Renal pelvis (tissue), 4 donors: ENCODE data around the gene TBCE. TPM values are rescaled to one million over a fixed set of nuclear protein-coding genes. Genes with fewer than 3 reads are reported as not detected.
A peak's percentile ranks its signal among the peaks of the same experiment; 100 is the strongest.
"Not testable (repeated sequence)": the region's sequence is repeated elsewhere in the genome, so short reads cannot be mapped to it uniquely, and the experiment has no call there.

Experiments
- DNase-seq: peaks from one replicate; pipeline ENCODE4 v3.0.0-alpha.2; 2013
- polyA plus RNA-seq, 3 donors: library from polyadenylated mRNA; unstranded; fragments of 120-200 nt; gene quantifications; one replicate each; pipeline ENCODE4 v1.2.1, GENCODE V29; 2013; ENCODE audit not compliant: insufficient read length in 3 of 3

The TBCE gene
- polyA plus RNA-seq, 3 donors, result 36.5 to 58.8 (median 51.8) TPM

DNA sequence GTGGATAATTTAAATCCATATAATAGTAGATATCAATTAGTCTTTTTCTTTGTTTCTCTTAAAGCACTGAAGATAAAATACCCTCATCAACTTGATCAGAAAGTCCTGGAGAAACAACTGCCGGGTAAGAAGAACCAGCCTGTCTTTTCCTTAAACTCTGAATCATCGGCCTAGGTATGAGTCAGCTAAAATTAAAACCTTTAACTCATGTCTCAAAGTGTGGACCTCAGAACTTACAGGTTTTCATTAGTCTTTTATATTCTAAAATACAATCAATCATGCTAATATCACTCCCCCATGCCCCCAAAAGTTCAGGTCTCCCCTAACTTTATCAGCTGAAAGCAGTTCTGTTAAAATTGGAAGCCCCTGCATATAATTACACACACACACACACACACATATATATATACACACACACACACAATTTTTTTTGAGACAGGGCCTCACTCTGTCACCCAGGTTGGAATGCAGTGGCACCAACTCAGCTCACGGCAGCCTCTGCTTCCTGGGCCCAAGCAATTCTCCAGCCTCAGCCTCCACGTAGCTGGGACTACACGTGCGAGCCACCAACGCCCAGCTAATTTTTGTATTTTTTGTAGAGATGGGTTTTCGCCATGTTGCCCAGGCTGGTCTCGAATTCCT, 75.7 kb downstream of the TBCE start:
- no peak for DNase-seq

DNA sequence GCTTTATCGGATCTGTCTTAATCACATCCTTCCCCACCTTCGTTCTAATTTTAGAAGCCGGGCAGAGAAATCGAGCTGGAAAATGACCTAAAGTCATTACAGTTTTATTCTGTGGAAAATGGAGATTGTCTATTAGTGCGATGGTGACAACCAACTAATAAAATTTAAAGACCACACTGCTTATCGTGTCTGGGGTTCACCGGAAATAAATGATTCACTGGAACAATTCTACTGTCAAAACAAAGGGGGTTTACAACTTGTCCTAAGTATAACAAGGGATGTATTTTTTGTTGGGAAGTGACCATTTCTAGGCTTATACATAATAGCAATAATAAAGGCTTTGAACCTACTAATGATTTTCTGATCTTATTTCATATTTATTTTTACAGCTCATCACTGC, 81.4 kb downstream of the TBCE start:
- DNase-seq, result no peak

DNA sequence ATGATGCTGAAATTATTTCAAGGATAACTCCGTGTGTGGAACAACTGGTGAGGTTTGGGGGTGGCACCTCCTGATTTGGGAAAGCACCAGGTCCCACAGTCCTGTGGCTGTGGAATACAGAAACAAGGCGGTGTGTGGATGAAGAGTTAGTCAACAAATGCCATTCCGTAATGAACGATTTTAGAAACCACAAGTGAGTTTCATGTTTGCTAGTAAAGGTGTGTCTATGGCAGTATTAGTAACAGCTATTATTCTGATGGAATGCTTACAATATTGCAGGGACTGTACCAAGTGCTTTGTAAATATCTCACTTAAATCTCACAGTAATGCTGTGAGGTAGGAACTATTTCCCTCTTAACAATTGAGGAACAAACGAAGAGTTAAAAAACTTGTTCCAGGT, 83.2 kb downstream of the TBCE start:
- no peak for DNase-seq

DNA sequence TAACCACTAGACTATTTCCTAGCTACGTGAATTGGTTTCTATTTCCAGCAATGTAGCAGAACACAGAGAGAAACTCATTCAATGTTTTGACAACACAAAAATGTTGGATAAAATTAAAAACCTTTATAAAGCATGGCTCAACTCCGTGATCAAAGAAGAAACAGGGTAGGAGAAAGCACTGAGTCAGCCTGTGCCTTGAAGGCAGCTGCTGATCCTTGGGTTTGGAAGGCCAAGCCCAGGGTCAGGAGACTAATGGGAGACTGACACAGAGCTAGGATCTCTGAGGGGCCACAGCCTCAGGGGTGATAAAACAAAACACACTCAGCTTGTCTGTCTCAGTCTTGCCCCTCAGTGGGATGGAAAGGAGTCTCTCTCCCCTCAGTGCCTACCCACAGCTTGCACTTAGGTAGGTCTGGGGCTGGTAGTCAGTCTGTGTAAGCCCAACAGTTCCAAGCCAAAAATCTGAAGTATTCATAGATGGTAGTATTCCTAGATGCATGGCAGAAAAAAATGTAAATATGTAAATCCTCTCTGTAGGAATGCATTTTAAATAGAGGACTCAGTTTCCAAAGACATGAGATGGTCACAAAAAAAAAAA, 83.8 kb downstream of the TBCE start:
- no peak for DNase-seq

DNA sequence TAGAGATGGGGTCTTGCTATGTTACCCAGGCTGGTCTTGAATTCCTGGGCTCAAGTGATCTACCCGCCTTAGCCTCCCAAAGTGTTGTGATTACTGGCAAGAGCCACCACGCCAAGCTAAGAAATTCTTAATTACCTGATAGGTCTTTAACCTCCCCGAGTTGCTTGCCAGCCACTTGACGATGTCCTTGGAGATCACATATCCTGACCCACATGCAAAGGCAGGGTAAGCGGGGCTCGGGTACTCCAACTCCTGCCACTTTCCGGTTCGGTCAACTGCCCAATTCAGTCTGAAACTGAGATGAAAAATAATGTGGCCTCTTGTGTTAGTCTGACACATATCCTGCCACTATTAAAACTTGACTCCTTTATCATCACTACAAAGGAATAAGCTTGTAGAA, 86.8 kb downstream of the TBCE start:
- DNase-seq, result no peak

DNA sequence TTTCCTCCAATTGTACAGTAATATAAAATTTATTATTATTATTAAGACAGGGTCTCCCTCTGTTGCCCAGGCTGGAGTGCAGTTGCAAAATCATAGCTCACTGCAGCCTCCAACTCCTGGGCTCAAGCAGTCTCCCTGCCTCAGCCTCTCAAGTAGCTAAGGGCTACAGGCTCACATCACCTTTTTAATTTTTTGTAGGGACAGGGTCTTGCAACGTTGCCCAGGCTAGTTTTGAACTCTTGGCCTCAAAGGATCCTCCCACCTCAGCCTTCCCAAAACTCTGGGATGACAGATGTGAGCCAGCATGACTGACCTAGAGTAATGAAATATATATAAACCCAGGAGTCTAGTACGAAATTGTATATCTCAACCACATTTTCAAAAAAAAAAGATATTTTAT, 87.9 kb downstream of the TBCE start:
- no peak for DNase-seq

DNA sequence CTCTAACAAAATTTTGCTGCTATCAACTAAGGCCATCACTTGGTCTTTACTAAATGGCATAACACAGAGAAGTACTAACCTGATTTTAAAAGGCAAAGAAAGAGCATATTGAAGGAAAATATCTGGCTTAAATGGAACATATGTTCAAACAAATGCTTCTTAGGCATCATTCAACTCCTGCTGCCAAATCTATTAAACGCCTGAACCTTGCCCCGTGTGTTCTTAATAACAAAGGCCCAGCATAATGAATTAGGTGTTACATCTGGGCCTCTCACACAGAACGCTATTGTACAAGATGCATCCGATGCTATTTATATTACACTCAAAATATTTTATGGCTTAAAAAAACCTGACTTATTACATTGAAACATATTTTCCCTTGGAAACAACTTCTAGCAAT, 88.6 kb downstream of the TBCE start:
- peak; percentile 9 for DNase-seq

DNA sequence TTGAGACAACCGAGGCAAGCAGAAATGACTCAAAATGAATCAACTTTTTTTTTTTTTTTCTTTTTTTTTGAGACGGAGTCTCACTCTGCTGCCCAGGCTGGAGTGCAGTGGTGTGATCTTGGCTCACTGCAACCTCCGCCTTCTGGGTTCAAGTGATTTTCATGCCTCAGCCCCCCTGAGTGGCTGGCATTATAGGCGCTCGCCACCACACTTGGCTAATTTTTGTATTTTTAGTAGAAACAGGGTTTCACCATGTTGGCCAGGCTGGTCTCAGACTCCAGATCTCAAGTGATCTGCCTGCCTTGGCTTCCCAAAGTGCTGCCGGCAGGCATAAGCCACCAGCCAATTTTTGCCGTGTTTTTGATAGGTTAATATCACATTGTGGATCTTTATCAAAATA, 90.6 kb downstream of the TBCE start:
- not testable (repeated sequence) for DNase-seq

DNA sequence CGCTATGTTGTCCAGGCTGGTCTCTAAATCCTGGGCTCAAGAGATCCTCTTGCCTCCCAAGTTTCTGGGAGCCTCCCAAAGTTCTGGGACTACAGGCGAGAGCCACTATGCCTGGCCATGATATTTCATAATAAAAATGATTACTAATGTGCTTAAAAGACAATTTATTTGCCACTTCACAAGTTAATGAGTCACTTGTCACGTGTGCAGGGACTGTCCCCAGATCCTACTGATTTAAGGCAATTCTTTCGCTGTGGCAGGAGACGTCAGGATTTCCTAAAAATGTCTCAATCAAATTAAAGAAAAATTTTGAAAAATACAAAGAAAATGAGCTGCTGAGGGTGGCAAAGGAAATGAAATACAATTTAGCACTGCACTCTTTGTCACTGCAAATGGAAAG, 93.5 kb downstream of the TBCE start:
- no peak for DNase-seq

DNA sequence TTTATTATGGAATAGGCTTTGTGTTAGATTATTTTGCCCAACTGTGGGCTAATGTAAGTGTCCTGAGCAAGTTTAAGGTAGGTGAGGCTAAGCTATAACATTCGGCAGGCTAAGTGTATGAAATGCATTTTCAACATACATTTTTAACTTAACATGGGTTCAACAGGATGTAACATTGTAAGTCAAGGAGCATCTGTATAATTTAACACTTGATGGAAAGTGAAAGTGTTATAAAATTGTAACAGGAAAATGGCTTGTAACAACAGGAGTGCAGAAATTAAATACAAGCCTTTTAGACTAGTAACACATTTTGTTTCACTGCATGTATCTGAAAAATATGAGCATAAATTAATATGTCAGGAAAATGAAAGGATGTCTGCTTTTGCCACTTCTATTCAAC, 94.7 kb downstream of the TBCE start:
- no peak for DNase-seq

DNA sequence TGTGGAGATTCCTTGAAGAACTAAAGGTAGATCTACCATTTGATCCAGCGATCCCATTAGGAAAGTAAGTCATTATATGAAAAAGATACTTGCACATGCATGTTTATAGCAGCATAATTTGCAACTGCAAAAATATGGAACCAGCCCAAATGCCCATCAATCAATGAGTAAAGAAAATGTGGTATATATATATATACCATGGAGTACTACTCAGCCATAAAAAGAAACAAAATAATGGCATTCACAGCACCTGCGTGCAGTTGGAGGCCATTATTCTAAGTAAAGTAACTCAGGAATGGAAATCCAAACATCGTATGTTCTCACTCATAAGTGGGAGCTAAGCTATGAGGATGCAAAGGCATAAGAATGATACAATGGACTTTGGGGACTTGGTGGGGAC, 95.6 kb downstream of the TBCE start:
- DNase-seq, result not testable (repeated sequence)

DNA sequence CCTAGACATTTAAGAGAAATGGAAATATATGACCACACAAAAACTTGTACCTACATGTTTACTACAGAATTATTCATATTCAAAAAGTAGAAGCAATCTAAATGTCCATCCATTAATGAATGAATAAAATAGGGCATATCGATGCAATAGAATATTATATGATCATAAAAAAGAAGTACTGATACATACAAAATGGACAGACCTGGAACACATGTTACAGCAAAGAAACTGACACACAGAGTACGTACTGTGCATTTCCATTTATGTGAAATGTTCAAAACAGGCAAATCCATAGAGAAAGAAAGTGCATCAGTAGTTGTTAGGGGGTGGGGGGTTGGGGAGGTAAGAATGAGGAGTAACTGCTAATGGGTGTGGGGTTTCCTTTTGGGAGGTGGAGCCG, 97.8 kb downstream of the TBCE start:
- DNase-seq, result no peak

DNA sequence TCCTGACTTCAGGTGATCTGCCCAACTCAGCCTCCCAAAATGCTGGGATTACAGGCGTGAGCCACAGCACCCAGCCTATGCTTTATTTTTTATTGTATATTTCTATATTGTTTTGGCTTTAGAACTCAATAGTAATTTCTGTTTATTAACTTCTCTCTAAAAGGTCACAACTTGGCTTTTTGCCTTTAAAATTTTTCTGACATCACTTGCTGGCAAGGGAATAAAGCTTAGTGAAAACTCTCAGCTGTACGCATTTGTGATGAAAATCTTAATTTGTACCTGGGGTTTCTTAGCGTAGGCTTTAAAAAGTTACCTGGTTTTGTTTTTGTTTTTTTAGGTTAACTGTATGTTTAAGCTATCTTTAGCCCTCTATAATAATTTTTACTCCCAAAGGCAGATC, 100.8 kb downstream of the TBCE start:
- peak; percentile 9 for DNase-seq

DNA sequence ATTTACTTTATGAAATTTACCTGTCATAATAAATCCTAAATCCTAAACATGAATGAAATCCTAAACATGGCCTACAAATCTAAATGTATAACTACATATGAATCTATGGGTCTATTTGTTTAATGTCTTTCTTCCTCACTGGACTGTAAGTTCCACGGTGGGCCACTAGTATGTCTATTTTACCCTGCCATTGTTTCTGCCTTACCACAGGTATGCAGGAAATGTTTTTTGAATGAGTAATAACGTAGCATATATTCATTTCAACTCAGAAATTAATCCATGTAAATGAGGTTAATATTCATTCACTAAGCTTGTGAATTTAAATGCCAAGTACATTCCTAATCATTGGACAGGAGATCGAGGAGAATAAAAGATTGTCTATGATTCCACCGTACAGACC, 101.7 kb downstream of the TBCE start:
- no peak for DNase-seq

DNA sequence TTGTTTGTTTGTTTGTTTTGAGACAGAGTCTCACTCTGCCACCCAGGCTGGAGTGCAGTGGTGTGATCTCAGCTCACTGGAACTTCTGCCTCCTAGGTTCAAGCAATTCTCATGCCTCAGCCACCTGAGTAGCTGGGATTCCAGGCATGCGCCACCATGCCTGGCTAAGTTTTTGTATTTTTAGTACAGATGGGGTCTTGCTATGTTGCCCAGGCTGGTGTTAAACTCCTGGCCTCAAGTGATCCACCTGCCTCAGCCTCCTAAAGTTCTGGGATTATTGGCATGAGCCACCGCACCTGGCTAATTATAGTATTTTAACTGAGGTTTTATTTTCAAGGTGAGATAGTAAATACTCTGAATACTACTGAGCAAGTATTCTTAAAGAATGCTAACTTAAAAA, 102.7 kb downstream of the TBCE start:
- DNase-seq, result not testable (repeated sequence)

DNA sequence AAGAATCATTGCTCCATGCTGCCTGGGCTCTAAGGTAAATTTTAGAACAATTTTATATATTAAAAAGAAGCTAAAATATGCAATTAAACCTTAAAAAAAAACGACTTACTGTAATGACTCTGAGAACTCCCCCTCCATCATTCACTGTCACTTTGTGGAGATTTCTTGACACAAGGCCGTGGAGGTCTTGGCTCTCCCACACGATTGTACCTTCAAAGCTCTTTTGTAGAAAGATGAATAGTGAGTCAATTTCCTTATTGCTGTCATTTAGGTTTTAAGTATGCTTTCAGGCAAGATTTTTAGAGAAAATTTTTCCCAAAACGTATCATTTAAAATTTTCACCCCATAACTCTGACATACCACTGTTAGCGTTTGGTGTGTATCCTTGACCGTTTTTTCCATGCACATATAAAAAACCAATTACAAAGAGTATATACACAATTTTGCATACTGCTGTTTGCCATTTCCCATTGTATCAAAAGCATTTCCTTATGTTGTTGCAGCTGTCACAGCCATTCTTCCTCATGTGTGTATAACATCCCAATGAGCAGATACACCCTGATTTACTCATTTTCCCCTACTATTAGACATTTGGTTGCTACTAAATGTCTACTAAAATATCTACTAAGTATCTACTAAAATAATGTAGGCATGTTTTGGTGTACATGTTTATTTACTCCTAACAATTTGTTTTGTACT, 103.7 kb downstream of the TBCE start:
- DNase-seq, result no peak

DNA sequence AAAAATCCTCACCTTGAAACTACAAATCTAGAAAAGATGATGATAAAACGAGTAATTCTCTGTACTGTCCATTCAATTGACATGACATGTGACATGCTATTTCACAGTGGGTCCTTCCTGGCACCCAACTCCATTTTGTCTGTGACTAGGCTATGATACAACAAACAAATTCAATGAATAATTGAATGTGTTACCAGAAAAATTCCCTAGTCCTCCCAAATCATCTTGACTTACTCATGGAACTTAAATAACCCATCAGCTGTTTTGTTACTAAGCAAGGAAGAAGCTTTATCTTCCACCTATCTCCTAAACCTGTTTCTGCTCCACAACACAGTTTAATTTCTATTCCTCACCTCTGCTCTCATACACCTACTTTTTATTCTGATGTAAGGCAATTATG, 106.6 kb downstream of the TBCE start:
- DNase-seq, result no peak

DNA sequence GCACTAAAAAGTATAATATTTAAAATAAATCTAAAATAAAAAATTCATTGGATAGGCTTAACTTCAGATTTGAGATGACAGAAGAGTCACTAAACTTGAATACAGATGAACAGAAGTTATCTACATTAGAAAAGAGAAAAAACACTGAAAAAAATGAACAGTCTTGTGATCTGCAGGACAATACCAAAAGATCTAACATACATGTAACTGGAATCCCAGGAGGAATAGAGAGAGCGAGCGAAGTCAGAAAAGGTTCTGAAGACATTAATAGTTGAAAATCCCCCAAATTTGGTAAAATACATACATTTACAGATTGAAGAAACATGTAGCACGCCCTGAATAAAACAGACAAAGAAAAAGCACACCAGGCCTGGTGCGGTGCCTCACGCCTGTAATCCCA, 115.9 kb downstream of the TBCE start:
- DNase-seq, result no peak

DNA sequence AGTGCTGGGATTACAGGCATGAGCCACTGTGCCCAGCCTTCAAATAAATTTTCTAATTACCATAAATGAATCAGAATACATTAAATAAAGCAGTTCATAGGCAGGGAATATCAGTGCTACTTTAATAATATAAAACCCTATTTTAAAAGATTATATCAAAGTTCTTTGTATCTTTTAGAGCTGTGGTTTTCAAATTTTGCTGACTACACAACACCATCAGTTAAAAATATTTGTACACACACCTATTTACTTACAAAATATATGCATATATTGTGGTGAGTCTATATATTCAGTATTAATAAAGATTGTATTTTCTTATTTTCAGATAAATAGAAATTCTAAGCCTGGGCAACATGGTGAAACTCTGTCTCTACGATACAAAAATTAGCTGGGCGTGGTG, 118.3 kb downstream of the TBCE start:
- no peak for DNase-seq

DNA sequence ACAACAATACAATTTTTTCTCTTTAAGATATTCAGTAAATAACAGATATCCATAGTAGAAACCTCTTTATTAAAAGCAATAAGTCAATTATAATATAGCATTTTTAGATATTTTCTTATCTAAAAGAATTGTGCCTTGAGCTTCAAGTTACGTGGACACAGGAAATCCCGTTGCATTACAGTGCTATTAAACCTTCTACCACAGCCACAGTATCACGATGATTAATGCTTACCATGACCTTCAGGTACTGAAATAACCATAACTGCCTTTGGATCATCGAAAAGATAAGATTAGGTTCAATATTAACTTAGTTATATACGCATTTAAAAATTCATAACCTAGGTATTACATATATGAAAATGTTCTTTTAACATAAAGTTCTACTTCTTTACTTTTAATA, 119.1 kb downstream of the TBCE start:
- no peak for DNase-seq

DNA sequence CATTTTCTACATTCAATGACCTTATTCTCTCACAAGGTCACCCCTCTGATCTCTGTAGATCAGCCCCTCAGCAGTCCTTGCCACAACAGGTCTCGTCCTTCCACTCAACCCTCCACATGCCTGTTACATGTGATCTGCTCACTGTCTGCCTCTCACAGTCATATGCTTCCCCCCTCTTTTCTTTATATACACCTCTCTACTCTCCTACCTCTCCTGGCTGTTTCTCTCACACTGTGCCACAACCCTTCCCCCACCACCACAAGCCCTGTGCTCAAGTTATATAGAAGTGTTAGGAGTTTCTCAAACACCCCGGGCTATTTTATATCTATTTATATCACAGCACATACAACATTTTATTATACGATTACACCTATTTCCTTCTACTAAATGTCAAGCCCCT, 124.4 kb downstream of the TBCE start:
- no peak for DNase-seq

DNA sequence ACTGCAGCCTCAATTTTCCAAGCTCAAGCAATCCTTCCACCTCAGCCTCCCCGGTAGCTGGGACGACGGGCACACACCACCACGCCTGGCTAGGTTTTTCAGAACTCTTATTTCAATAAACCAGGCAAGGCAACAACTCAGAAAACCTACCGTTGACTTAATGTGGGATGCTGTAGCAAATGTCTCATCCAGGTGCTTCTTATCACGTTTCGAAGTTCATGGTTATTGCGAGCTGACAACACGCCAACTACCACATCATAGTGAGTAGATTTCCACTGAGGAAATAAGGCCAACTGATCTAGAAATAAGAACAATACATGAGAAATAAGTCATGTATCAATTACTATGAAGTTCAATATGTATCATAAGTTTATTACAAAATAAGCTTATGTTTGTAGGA, 127.3 kb downstream of the TBCE start:
- no peak for DNase-seq

DNA sequence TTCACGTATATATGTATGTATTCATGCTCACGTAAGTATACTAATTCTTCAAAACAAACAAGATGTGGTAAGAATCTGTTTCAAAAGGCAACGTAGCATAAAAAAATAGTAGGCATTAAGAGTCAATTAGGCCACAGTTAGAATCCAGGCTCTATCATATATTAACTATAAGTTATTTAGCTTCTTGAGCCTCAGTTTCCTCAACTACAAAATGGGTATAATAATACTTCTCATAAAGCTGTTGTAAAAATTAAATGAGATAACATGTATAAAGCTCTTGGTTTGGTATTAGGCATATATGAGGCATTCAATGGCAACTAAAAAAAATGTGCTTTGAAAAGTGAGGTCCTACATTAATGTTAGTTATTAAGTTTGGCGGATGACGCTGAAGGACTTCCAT, 127.8 kb downstream of the TBCE start:
- no peak for DNase-seq

DNA sequence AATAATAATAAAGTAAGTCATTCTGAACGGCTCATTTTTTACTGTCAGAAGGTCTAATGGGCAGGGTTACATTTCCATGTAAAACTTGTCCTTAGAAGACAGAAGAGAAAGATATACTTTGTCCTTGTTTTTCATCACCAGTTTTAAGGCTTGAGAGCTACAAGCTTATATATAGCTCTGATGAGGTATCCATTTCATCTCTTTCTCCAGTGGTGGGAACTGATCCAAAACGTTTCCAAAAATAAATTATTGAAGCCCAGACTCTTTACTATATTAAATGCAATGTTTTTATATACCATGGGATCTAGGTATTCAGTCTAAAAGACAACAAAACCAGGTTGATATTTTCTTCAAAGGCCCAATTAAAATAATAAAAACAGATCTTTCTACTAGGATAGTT, 128.3 kb downstream of the TBCE start:
- no peak for DNase-seq
